Measurements from ENCODE around the gene PDE11A. TPM values are rescaled to one million over a fixed set of nuclear protein-coding genes. Genes with fewer than 3 reads are reported as not detected.

Gene PDE11A
- total and polyA plus RNA-seq, 2 of the 13 experiments (the other 11 are each of a cell fraction or from before 2014, with no cell fraction given) = 1.2 to 1.7 TPM

- no peak overlapping the region for H3K9ac ChIP-seq (ENCODE audit: insufficient read depth, low read depth, low read length)
- H4K20me1 ChIP-seq (ENCODE audit: insufficient read depth, low read length) = no peaks in the 10 kb centered on the region
- H3K4me2 ChIP-seq (ENCODE audit: low read depth, low read length) = no peak overlapping the region
- intact Hi-C loops (cut with micrococcal nuclease; ENCODE audit: unreplicated experiment) = no loop called here
- CTCF ChIA-PET (ENCODE audit: low intra/inter-chr PET ratio, low total read pairs) = no interaction called here
- H3K4me1 ChIP-seq (ENCODE audit: insufficient read depth, low read length) = peaks cover 13% of the 10 kb centered on the region; the same call in 1 of the 2 replicates
- BruUV-seq (replicated peaks) = no TSS peak
- ATAC-seq (no peak), DNase-seq (ENCODE audit: low spot score) (no peak), FAIRE-seq (peak; percentile 12)
- POLR2A ChIA-PET = no interaction called here
- in situ Hi-C loops (cut with HindIII; ENCODE audit: extremely low pct_ligation_motif_present, low pct_unique_long_range_greater_than_20kb) = no loop called here
- no peaks in the 10 kb centered on the region for H3K79me2 ChIP-seq (ENCODE audit: insufficient read depth, low read length)
- 66% methylated on average over 2 of the region's 2 CpGs for WGBS (ENCODE audit: low lambda C conversion rate)
- TF ChIP-seq LCORL (IDR thresholded peaks at IDR 0.05) = no peak
- TF ChIP-seq LCORL (CRISPR knock-in tag; IDR thresholded peaks at IDR 0.05) = no peak
- TF ChIP-seq AGO1 (IDR thresholded peaks at IDR 0.05; ENCODE audit: low read depth, low read length, poor library complexity, severe bottlenecking) = no peak
- no peak for TF ChIP-seq SATB2 (CRISPR knock-in tag; IDR thresholded peaks at IDR 0.05)
- no peak for TF ChIP-seq NBN (conservative IDR thresholded peaks at IDR 0.05)
- TF ChIP-seq ZNF652 (CRISPR knock-in tag; IDR thresholded peaks at IDR 0.05; ENCODE audit: borderline replicate concordance, low read depth) = no peak
- no peak for TF ChIP-seq SP4 (CRISPR knock-in tag; IDR thresholded peaks at IDR 0.05)
- TF ChIP-seq WIZ (CRISPR knock-in tag; IDR thresholded peaks at IDR 0.05) = no peak
- TF ChIP-seq ZNF136 (CRISPR knock-in tag; IDR thresholded peaks at IDR 0.05; ENCODE audit: low read depth) = no peak
- TF ChIP-seq, protein P1, sequence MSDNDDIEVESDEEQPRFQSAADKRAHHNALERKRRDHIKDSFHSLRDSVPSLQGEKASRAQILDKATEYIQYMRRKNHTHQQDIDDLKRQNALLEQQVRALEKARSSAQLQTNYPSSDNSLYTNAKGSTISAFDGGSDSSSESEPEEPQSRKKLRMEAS (IDR thresholded peaks at IDR 0.05) = no peak
- no peak for TF ChIP-seq ZFP37 (CRISPR knock-in tag; IDR thresholded peaks at IDR 0.05; ENCODE audit: borderline replicate concordance)
- no peak for TF ChIP-seq HINFP (CRISPR knock-in tag; IDR thresholded peaks at IDR 0.05; ENCODE audit: low read depth)
- TF ChIP-seq SP5 (CRISPR knock-in tag; IDR thresholded peaks at IDR 0.05; ENCODE audit: borderline replicate concordance, low read depth) = no peak
- TF ChIP-seq ZNF776 (CRISPR knock-in tag; IDR thresholded peaks at IDR 0.05) = no peak
- H3K9me3 ChIP-seq (ENCODE audit: low read length) = no peaks in the 10 kb centered on the region
- no peak overlapping the region for H3K27ac ChIP-seq (ENCODE audit: extremely low read length, insufficient read depth, low read length)
- no peaks in the 10 kb centered on the region for H3K36me3 ChIP-seq (replicated peaks in 1 of 2; ENCODE audit: control insufficient read depth in 1 of 2, insufficient read depth in 2 of 2, low read length in 2 of 2)
- no peaks in the 10 kb centered on the region for H3K27me3 ChIP-seq (ENCODE audit: control insufficient read depth in 1 of 2, insufficient read depth in 2 of 2, low read length in 2 of 2)
- no peak overlapping the region for H3K4me3 ChIP-seq (replicated peaks in 1 of 3; ENCODE audit: insufficient read depth in 1 of 3, low read depth in 2 of 3, low read length in 3 of 3)
- no peak overlapping the region for H2AFZ ChIP-seq (ENCODE audit: low read length)
Observed at GRCh38 chr2:177880285-177880684, 192.3 kb downstream of the PDE11A start.
